ENCODE results near the gene PHKG2. TPM values are rescaled to one million over a fixed set of nuclear protein-coding genes. Genes with fewer than 3 reads are reported as not detected.

PHKG2 gene
- total RNA-seq, 1 donor from 2014 or later: 26.0 TPM

- Histone ChIP-seq H3K27ac (no peak overlapping the region), H3K4me3 (no peak overlapping the region), H3K9me3 (no peaks in the 10 kb centered on the region), H3K27me3 (no peaks in the 10 kb centered on the region), H3K4me1 (peaks cover 13% of the 10 kb centered on the region), H3K36me3 (peaks cover 98% of the 10 kb centered on the region)
- DNase-seq (peak; percentile 47), ATAC-seq (no peak)
- TF ChIP-seq, protein P1, sequence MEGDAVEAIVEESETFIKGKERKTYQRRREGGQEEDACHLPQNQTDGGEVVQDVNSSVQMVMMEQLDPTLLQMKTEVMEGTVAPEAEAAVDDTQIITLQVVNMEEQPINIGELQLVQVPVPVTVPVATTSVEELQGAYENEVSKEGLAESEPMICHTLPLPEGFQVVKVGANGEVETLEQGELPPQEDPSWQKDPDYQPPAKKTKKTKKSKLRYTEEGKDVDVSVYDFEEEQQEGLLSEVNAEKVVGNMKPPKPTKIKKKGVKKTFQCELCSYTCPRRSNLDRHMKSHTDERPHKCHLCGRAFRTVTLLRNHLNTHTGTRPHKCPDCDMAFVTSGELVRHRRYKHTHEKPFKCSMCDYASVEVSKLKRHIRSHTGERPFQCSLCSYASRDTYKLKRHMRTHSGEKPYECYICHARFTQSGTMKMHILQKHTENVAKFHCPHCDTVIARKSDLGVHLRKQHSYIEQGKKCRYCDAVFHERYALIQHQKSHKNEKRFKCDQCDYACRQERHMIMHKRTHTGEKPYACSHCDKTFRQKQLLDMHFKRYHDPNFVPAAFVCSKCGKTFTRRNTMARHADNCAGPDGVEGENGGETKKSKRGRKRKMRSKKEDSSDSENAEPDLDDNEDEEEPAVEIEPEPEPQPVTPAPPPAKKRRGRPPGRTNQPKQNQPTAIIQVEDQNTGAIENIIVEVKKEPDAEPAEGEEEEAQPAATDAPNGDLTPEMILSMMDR (IDR thresholded peaks at IDR 0.05): no peak
- intact Hi-C loops (cut with DNase I): loop anchor here (10.0 kb wide), 1 partner anchor 53 kb away; no protein-coding TSS in a partner anchor
These were observed 19.7 kb downstream of the PHKG2 start for GRCh38 chr16:30767767-30768465.

DNA sequence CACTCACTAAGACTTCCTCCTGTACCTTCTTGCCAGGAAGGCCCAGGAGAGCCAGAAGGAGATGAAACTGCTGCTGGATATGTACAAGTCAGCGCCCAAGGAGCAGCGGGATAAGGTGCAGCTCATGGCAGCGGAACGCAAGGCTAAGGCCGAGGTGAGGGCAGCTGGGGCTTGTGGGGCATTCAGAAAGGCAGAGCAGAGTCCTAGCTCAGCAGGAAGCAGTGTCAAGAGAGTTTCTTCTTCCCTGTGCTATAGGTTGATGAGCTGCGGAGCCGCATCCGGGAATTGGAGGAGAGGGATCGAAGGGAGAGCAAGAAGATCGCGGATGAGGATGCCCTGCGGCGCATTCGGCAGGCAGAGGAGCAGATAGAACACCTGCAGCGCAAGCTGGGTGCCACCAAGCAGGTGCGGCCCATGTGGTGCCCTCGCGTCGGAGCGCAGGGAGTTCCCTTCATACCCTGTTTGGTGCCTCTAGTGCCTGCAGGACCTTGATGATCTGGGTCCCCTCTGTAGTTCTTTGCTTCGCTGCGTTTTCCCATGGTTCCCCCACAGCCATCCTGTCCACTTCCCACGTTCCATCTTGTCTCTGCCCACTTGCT is 20.5 kb downstream of the PHKG2 start:
- ATAC-seq (no peak), DNase-seq (peak; percentile 48)
- H3K4me3 ChIP-seq: no peak overlapping the region
- H3K9me3 ChIP-seq: no peaks in the 10 kb centered on the region
- H3K27ac ChIP-seq: no peak overlapping the region
- intact Hi-C loops (cut with DNase I): loop anchor here (10.0 kb wide), 1 partner anchor 54 kb away; no protein-coding TSS in a partner anchor
- peaks cover 99% of the 10 kb centered on the region for H3K36me3 ChIP-seq
- peaks cover 5% of the 10 kb centered on the region for H3K4me1 ChIP-seq
- H3K27me3 ChIP-seq: no peaks in the 10 kb centered on the region
- TF ChIP-seq, protein P1 (IDR thresholded peaks at IDR 0.05): no peak

GRCh38 chr16:30769379-30770089 is 21.3 kb downstream of the PHKG2 start:
- intact Hi-C loops (cut with DNase I): loop anchor here (10.0 kb wide), 1 partner anchor 55 kb away; no protein-coding TSS in a partner anchor
- H3K9me3 ChIP-seq: no peaks in the 10 kb centered on the region
- H3K4me3 ChIP-seq: no peak overlapping the region
- peaks cover 1% of the 10 kb centered on the region for H3K4me1 ChIP-seq
- ATAC-seq (no peak), DNase-seq (peak; percentile 42)
- H3K36me3 ChIP-seq: peaks cover 98% of the 10 kb centered on the region
- H3K27ac ChIP-seq: no peak overlapping the region
- TF ChIP-seq, protein P1 (IDR thresholded peaks at IDR 0.05): no peak
- H3K27me3 ChIP-seq: no peaks in the 10 kb centered on the region

DNA sequence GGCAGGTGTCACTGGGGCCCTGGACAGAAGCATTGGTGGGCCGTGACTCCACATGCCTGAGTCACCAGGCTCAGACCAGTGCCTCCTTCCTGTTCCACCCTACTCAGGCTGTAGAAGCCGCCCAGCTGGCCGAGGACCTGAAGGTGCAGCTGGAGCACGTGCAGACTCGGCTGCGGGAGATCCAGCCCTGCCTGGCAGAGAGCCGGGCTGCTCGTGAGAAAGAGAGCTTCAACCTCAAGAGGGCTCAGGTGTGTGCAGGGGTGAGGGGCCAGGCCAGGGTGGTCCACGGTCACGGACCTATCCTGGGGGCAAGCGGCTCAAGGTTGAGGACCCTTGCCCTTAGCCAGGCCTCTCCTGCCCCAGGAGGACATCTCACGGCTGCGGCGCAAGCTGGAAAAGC is 23.5 kb downstream of the PHKG2 start:
- Histone ChIP-seq H3K4me3 (no peak overlapping the region), H3K9me3 (no peaks in the 10 kb centered on the region), H3K36me3 (peaks cover 76% of the 10 kb centered on the region), H3K27ac (no peak overlapping the region), H3K4me1 (peaks cover 14% of the 10 kb centered on the region), H3K27me3 (no peaks in the 10 kb centered on the region)
- ATAC-seq (no peak), DNase-seq (no peak)
- TF ChIP-seq, protein P1 (IDR thresholded peaks at IDR 0.05): no peak
- intact Hi-C loops (cut with DNase I): no loop called here

DNA sequence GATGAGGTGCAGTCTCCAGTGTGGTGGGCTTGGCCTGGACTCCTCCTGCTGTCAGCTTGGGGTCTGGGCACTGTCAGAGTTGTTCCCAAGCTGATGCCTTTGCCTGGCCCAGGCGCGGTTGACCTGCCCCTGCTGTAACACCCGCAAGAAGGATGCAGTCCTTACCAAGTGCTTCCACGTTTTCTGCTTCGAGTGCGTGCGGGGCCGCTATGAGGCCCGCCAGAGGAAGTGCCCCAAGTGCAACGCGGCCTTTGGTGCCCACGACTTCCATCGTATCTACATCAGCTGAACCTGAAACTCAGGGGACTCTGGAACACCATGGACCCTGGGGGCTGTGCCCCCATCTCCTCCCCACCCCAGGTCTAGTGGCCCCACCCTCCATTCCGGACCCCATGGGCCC is 25.6 kb downstream of the PHKG2 start:
- H3K4me1 ChIP-seq: peaks cover 20% of the 10 kb centered on the region
- H3K27ac ChIP-seq: no peak overlapping the region
- no peaks in the 10 kb centered on the region for H3K27me3 ChIP-seq
- peaks cover 55% of the 10 kb centered on the region for H3K36me3 ChIP-seq
- ATAC-seq (no peak), DNase-seq (no peak)
- H3K9me3 ChIP-seq: no peaks in the 10 kb centered on the region
- TF ChIP-seq, protein P1 (IDR thresholded peaks at IDR 0.05): no peak
- intact Hi-C loops (cut with DNase I): no loop called here
- no peak overlapping the region for H3K4me3 ChIP-seq

All from upper lobe of right lung (tissue), 1 donor.